ENCODE measurements around the gene NEURL1B.

The NEURL1B gene

GRCh38 chr5:172640822-172641358 lies at the start of gene NEURL1B:
Gene NEURL1B, plus strand, starts transcription at chr5:172641263. Its CDS starts 144 bp downstream, at chr5:172641407.
- Histone ChIP-seq H2AFZ (ENCODE audit: low read depth, low read length) (peak within 1 kb of the TSS; percentile 74), H3K9me3 (ENCODE audit: low read length) (no peaks in the 10 kb centered on the region), H3K36me3 (ENCODE audit: insufficient read depth, low read length) (no peaks in the 10 kb centered on the region), H3K4me3 (ENCODE audit: low read length) (peak within 1 kb of the TSS; percentile 51), H3K4me1 (ENCODE audit: insufficient read depth, low read length) (peaks cover 9% of the 10 kb centered on the region), H3K27me3 (ENCODE audit: insufficient read depth, low read length) (peaks cover 3% of the 10 kb centered on the region)

- peaks cover 22% of the 10 kb centered on the region for H3K27me3 ChIP-seq (ENCODE audit: insufficient read depth, low read length)
- H3K4me1 ChIP-seq (ENCODE audit: insufficient read depth, low read length) = no peaks in the 10 kb centered on the region
- no peaks in the 10 kb centered on the region for H3K36me3 ChIP-seq (ENCODE audit: insufficient read depth, low read length)
- H3K4me3 ChIP-seq (ENCODE audit: low read length) = no peak overlapping the region
- H3K9me3 ChIP-seq (ENCODE audit: low read length) = no peaks in the 10 kb centered on the region
- H2AFZ ChIP-seq (ENCODE audit: low read depth, low read length) = no peak overlapping the region
Observed at GRCh38 chr5:172591636-172592035, 49.4 kb upstream of the NEURL1B start.

- no peaks in the 10 kb centered on the region for H3K4me1 ChIP-seq (ENCODE audit: insufficient read depth, low read length)
- no peaks in the 10 kb centered on the region for H3K36me3 ChIP-seq (ENCODE audit: insufficient read depth, low read length)
- H3K9me3 ChIP-seq (ENCODE audit: low read length) = no peaks in the 10 kb centered on the region
- peaks cover 16% of the 10 kb centered on the region for H3K27me3 ChIP-seq (ENCODE audit: insufficient read depth, low read length)
- H2AFZ ChIP-seq (ENCODE audit: low read depth, low read length) = no peak overlapping the region
- no peak overlapping the region for H3K4me3 ChIP-seq (ENCODE audit: low read length)
Observed at GRCh38 chr5:172592881-172593280, 48.2 kb upstream of the NEURL1B start.

DNA sequence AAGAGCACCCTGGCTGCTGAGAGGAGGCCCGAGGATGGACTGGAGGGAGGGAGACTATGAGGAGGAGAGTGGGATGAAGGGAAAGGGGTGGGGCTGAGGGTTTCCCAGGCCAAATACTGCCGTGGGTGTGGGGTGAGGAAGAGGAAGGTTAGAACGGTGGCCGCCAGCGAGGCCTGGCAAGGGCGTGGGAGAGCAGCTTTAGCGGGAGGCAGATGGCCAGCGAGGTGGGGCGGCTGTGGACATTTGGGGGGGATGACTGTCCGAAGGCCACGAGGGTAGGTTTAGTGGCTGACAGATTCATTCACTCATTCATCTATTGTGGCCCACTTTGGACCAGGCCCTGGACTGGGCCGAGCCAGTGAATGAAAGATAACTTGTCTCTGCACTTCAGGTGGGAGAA lies 47.8 kb upstream of the NEURL1B start:
- Histone ChIP-seq H2AFZ (ENCODE audit: low read depth, low read length) (no peak overlapping the region), H3K4me1 (ENCODE audit: insufficient read depth, low read length) (no peaks in the 10 kb centered on the region), H3K9me3 (ENCODE audit: low read length) (no peaks in the 10 kb centered on the region), H3K27me3 (ENCODE audit: insufficient read depth, low read length) (peaks cover 12% of the 10 kb centered on the region), H3K4me3 (ENCODE audit: low read length) (no peak overlapping the region), H3K36me3 (ENCODE audit: insufficient read depth, low read length) (no peaks in the 10 kb centered on the region)

DNA sequence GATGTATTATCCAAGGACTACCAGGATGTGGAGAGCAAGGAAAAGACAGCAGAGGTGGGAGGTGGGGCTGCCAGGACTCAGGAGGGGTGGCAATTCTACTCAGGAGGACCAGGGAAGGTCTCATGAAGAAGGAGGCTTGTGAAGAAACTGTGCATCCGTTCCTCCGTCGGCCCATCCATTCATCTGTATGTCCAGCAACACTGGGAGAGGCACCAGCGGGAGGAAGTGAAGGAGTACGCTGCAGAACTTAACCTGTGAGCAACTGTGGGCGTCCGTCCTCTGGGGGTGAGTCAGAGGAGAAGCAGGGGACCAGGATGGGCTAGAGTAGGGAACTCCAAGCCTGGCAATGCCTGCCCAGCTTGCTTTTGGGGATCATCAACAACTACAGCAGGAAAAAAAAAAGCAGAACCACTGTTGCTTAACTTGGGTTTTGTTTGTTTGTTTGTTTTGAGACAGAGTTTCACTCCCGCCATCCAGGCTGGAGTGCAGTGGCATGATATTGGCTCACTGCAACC lies 47.3 kb upstream of the NEURL1B start:
- no peaks in the 10 kb centered on the region for H3K4me1 ChIP-seq (ENCODE audit: insufficient read depth, low read length)
- H3K27me3 ChIP-seq (ENCODE audit: insufficient read depth, low read length) = peaks cover 11% of the 10 kb centered on the region
- H3K36me3 ChIP-seq (ENCODE audit: insufficient read depth, low read length) = no peaks in the 10 kb centered on the region
- H3K9me3 ChIP-seq (ENCODE audit: low read length) = no peaks in the 10 kb centered on the region
- no peak overlapping the region for H3K4me3 ChIP-seq (ENCODE audit: low read length)
- no peak overlapping the region for H2AFZ ChIP-seq (ENCODE audit: low read depth, low read length)

DNA sequence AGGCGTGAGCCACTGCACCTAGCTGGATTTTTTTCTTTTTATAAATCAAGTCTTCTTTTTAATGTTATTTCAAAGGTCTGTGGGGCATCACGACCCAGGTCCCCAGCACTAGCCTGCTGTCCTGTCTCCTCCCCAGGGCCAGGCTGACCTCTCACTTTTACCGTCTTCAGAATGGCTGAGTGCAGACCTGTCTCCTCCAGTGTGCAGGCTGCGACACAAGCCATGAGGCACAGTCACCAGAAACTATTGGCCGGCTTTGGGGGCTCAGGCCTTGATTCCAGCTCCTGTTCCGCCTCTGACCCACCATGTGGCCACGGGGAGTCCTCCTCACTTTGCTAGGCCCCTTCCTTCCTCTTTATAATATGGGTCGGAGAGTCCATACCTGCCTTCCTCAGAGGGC lies 46.6 kb upstream of the NEURL1B start:
- no peak overlapping the region for H3K4me3 ChIP-seq (ENCODE audit: low read length)
- H2AFZ ChIP-seq (ENCODE audit: low read depth, low read length) = no peak overlapping the region
- peaks cover 7% of the 10 kb centered on the region for H3K27me3 ChIP-seq (ENCODE audit: insufficient read depth, low read length)
- H3K4me1 ChIP-seq (ENCODE audit: insufficient read depth, low read length) = no peaks in the 10 kb centered on the region
- H3K36me3 ChIP-seq (ENCODE audit: insufficient read depth, low read length) = no peaks in the 10 kb centered on the region
- no peaks in the 10 kb centered on the region for H3K9me3 ChIP-seq (ENCODE audit: low read length)

DNA sequence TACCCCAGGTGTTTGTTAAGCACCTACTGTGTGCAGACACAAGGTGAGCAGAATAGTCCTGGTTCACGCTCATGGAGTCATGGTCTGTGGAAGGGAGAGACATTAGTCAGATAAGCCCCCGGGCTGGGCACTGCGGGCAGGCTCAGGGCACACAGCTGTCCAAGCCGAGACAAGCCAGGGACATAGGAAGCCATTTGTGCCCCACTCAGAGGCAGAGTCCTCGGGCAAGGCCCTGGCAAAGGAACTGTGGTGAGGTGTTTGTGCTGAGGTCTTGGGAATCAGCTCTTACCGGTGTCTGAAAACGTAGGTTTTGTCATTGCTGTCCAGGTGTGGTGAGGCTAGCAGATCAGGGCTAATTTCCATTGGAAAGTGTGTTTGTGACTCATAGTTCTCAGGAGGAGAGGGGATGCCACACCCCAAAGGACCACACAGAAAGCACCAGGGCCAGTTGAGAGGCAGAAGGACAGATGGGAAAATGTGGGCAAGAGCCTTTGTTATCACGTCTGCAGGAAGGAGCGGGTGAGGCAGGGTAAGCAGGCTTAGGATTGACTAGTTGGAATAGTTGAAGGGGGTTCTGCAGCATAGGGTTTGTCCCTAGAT lies 46.1 kb upstream of the NEURL1B start:
- no peaks in the 10 kb centered on the region for H3K4me1 ChIP-seq (ENCODE audit: insufficient read depth, low read length)
- peaks cover 7% of the 10 kb centered on the region for H3K27me3 ChIP-seq (ENCODE audit: insufficient read depth, low read length)
- no peak overlapping the region for H2AFZ ChIP-seq (ENCODE audit: low read depth, low read length)
- H3K4me3 ChIP-seq (ENCODE audit: low read length) = no peak overlapping the region
- no peaks in the 10 kb centered on the region for H3K36me3 ChIP-seq (ENCODE audit: insufficient read depth, low read length)
- H3K9me3 ChIP-seq (ENCODE audit: low read length) = no peaks in the 10 kb centered on the region

DNA sequence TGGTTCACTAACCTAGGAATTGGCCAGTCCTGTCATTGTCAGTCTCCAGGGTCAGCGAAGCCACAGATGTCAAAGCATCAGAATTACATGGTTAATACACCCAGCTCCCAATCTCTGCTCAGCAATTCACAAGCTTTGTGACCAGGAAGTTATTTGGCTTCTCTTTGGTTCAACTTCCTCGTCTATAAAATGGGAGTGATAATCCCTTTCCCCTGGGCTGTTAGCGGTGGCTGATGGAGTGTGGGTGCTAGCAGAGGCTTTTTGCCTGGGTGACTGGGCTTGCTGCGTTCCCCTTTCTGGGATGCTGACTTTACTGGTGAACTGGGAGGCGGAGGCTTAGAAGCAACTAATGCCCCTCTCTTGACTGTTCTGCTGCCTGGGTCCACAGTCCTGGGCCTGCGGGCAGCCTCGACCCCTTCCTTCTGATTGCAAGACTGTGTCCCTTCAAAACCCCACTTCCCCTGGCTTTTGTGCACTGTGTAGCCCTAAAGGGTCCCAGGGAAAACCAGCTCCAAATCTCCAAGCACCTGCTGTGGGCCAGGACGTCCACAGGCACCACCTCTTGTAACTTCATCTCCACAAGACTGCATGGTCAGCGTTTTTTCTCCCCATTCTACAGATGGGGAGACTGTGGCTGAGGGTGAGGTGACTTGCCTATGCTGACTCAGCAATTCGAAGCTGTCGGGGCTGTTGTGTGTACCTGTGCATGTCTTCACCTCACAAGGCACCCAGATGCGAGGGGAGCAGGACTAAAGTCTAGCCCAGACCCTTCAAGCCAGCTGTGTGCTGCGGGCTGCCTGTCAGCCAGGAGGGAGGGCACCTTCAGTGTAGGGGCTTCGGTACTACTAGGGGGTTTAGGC lies 45.2 kb upstream of the NEURL1B start:
- Histone ChIP-seq H3K4me3 (ENCODE audit: low read length) (no peak overlapping the region), H3K4me1 (ENCODE audit: insufficient read depth, low read length) (no peaks in the 10 kb centered on the region), H3K9me3 (ENCODE audit: low read length) (no peaks in the 10 kb centered on the region), H2AFZ (ENCODE audit: low read depth, low read length) (no peak overlapping the region), H3K27me3 (ENCODE audit: insufficient read depth, low read length) (peaks cover 7% of the 10 kb centered on the region), H3K36me3 (ENCODE audit: insufficient read depth, low read length) (no peaks in the 10 kb centered on the region)

DNA sequence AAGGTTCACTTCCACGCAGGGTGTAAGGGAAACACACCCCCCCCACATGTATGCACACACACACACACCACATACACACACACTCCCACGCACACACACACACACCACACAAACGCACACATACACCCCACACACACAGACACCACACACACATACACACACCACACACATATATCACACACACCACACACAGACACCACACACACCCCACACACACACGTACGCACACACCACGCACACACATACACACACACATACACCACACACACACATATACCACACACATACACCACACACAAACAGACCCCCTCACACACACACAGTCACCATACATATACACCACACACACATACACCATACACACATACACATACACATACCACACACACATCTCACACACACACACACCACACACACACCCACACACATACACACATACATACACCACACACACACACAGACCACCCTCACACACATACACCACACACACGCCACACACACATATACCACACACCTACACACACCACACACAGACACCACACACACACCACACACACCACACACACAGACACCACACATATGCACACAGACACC lies 44.3 kb upstream of the NEURL1B start:
- H3K9me3 ChIP-seq (ENCODE audit: low read length) = no peaks in the 10 kb centered on the region
- no peak overlapping the region for H2AFZ ChIP-seq (ENCODE audit: low read depth, low read length)
- H3K36me3 ChIP-seq (ENCODE audit: insufficient read depth, low read length) = no peaks in the 10 kb centered on the region
- H3K4me1 ChIP-seq (ENCODE audit: insufficient read depth, low read length) = no peaks in the 10 kb centered on the region
- no peak overlapping the region for H3K4me3 ChIP-seq (ENCODE audit: low read length)
- H3K27me3 ChIP-seq (ENCODE audit: insufficient read depth, low read length) = peaks cover 7% of the 10 kb centered on the region

- H3K4me3 ChIP-seq (ENCODE audit: low read length) = no peak overlapping the region
- H3K9me3 ChIP-seq (ENCODE audit: low read length) = no peaks in the 10 kb centered on the region
- H3K36me3 ChIP-seq (ENCODE audit: insufficient read depth, low read length) = no peaks in the 10 kb centered on the region
- H3K4me1 ChIP-seq (ENCODE audit: insufficient read depth, low read length) = peaks cover 7% of the 10 kb centered on the region
- H2AFZ ChIP-seq (ENCODE audit: low read depth, low read length) = no peak overlapping the region
- H3K27me3 ChIP-seq (ENCODE audit: insufficient read depth, low read length) = peaks cover 3% of the 10 kb centered on the region
Observed at GRCh38 chr5:172597755-172598155, 43.3 kb upstream of the NEURL1B start.

DNA sequence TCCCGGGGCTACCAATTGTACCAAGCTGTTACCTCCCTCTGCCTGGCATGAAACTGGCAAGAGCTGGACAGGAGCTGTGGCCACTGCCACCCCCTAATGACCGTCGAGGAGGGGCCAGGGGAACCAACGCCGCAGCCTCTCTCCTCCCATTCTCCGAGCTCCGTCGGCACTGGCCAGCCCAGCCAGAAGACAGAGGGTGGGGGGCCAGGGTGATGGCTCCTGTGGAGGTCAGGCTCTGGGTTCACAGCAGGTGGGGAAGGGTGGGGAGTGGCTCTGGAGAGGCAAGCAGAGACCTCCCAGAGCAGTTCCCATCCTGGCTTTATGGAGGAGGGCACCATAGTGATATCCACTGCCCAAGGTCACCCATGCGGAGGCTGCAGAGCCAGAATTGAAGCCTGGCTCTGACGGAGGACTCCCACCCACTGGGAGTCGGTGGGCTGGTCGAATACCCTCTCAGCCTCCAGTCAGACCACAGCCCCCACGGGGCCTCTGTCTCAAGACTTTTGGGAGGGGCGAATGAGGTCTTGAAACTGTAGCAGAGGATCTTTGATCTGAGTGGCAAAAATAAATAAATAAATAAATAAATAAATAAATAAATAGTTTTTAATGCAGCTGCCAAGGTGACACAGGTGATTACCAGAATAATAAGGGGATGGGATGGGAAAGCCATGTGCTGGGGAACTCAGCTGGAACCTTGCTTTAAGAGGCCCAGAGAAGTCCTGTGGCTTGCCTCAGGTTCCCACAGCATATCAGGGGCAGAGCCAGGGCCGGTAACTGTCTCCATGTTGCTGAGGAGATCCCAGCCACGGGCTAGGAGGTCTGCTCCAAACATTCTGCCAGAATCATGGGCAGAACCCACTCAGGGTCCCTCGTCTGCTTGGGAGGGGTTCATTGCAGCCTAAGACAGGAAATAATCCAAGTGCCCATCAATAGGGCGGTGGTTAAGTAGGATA lies 42.5 kb upstream of the NEURL1B start:
- Histone ChIP-seq H3K4me3 (ENCODE audit: low read length) (no peak overlapping the region), H3K36me3 (ENCODE audit: insufficient read depth, low read length) (no peaks in the 10 kb centered on the region), H3K27me3 (ENCODE audit: insufficient read depth, low read length) (no peaks in the 10 kb centered on the region)

DNA sequence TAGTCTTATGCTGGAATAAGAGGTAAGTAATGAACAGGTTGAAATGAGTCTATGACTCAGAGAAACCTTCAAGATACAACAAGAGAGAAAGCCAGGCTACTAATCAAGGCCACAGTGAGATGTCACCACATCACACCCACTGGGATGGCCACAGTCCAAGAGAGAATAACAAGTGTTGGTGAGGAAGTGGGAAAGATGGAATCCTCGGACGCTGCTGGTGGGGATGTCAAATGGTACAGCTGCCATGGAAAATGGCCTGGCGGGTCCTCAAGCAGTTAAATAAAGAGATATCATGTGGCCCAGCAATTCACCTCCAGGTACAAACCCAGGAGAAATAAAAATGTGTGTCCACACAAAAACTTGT lies 41.9 kb upstream of the NEURL1B start:
- H3K4me1 ChIP-seq (ENCODE audit: insufficient read depth, low read length) = peaks cover 15% of the 10 kb centered on the region
- no peak overlapping the region for H2AFZ ChIP-seq (ENCODE audit: low read depth, low read length)
- peaks cover 2% of the 10 kb centered on the region for H3K9me3 ChIP-seq (ENCODE audit: low read length)
- H3K27me3 ChIP-seq (ENCODE audit: insufficient read depth, low read length) = no peaks in the 10 kb centered on the region
- H3K36me3 ChIP-seq (ENCODE audit: insufficient read depth, low read length) = no peaks in the 10 kb centered on the region
- H3K4me3 ChIP-seq (ENCODE audit: low read length) = no peak overlapping the region

More for the DNA sequence above, 42.5 kb upstream of the NEURL1B start:
- H2AFZ ChIP-seq (ENCODE audit: low read depth, low read length) = no peak overlapping the region
- no peaks in the 10 kb centered on the region for H3K9me3 ChIP-seq (ENCODE audit: low read length)
- H3K4me1 ChIP-seq (ENCODE audit: insufficient read depth, low read length) = peaks cover 15% of the 10 kb centered on the region
